DND-41 (cell line): ENCODE data around the gene KIF13A.

Experiments used
- CTCF ChIP-seq: IDR thresholded peaks from 2 replicates; pipeline ENCODE4 v1.5.1; 2012; ENCODE audit warnings: borderline replicate concordance, low read length, moderate library complexity, mild to moderate bottlenecking; ENCODE audit not compliant: poor library complexity, severe bottlenecking; ENCODE audit errors: extremely low read depth
- EZH2 ChIP-seq: IDR thresholded peaks from 3 replicates; pipeline ENCODE4 v1.6.1; 2012; ENCODE audit warnings: borderline replicate concordance, low read depth, mild to moderate bottlenecking, moderate library complexity, low read length, inconsistent platforms; ENCODE audit not compliant: severe bottlenecking

- TF ChIP-seq CTCF (no peak), EZH2 (no peak)
Measured at GRCh38 chr6:17971128-17972073, 16.0 kb downstream of the KIF13A start.
